ENCODE results near the gene CXCL11.

DNA sequence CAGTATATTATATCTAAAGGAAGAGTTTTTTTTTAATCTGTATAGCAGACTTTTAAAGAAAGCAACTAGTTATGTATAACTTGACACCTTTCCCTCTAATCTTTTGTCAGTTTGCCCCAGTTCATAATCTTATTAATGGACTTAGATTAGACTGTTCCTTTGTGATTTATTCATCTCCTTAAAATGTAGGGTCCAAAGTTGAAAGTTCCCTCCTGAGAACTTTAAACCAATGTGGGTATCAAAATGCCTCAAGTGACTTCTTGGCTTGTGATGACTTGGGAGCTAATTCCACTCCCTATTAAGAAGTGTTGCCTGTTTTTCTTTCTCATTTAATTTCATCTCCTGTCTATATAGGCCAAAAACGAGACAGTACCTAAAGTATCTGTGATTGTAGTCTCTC is 38.8 kb downstream of the CXCL11 start:
- TF ChIP-seq, protein P1, sequence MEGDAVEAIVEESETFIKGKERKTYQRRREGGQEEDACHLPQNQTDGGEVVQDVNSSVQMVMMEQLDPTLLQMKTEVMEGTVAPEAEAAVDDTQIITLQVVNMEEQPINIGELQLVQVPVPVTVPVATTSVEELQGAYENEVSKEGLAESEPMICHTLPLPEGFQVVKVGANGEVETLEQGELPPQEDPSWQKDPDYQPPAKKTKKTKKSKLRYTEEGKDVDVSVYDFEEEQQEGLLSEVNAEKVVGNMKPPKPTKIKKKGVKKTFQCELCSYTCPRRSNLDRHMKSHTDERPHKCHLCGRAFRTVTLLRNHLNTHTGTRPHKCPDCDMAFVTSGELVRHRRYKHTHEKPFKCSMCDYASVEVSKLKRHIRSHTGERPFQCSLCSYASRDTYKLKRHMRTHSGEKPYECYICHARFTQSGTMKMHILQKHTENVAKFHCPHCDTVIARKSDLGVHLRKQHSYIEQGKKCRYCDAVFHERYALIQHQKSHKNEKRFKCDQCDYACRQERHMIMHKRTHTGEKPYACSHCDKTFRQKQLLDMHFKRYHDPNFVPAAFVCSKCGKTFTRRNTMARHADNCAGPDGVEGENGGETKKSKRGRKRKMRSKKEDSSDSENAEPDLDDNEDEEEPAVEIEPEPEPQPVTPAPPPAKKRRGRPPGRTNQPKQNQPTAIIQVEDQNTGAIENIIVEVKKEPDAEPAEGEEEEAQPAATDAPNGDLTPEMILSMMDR (IDR thresholded peaks at IDR 0.05), result no peak
- TF ChIP-seq POLR2A (IDR thresholded peaks at IDR 0.05), result no peak
